DOHH2 (cell line): ENCODE data around the gene OSBPL3.

Experiments used
- H3F3A ChIP-seq: fragments of 200-600 bp; sonication (generic), shearing (Covaris generic); 2 replicates; pipeline ENCODE4 v1.6.0; 2016; ENCODE audit warnings: antibody characterized with exemption, mild to moderate bottlenecking; ENCODE audit not compliant: control insufficient read depth, insufficient read depth
- H3K27ac ChIP-seq: fragments of 200-600 bp; sonication (generic); 2 replicates; pipeline ENCODE4 v1.5.1; 2014; ENCODE audit warnings: low read depth, mild to moderate bottlenecking, low read length, moderate library complexity
- H3K27me3 ChIP-seq: fragments of 200-600 bp; sonication (generic); 2 replicates; pipeline ENCODE4 v1.6.1; 2014; ENCODE audit warnings: mild to moderate bottlenecking, low read length, mixed read lengths; ENCODE audit not compliant: control insufficient read depth
- H3K36me3 ChIP-seq: fragments of 200-600 bp; sonication (generic); 2 replicates; pipeline ENCODE4 v1.6.1; 2014; ENCODE audit warnings: mild to moderate bottlenecking, low read length, moderate library complexity, mixed read lengths; ENCODE audit not compliant: control insufficient read depth
- H3K4me1 ChIP-seq: fragments of 200-600 bp; sonication (generic); 2 replicates; pipeline ENCODE4 v1.6.1; 2014; ENCODE audit warnings: mild to moderate bottlenecking, low read length, mixed read lengths; ENCODE audit not compliant: control insufficient read depth
- H3K4me2 ChIP-seq: fragments of 200-600 bp; sonication (generic); 2 replicates; pipeline ENCODE4 v1.6.0; 2014; ENCODE audit warnings: mild to moderate bottlenecking, low read length, moderate library complexity
- H3K4me3 ChIP-seq: fragments of 200-600 bp; sonication (generic); 2 replicates; pipeline ENCODE4 v1.5.1; 2014; ENCODE audit warnings: mild to moderate bottlenecking, low read length, mixed read lengths
- H3K79me2 ChIP-seq: fragments of 200-600 bp; sonication (generic); 2 replicates; pipeline ENCODE4 v1.6.1; 2014; ENCODE audit warnings: mild to moderate bottlenecking, low read length, mixed read lengths; ENCODE audit not compliant: control insufficient read depth
- H3K9me2 ChIP-seq: fragments of 200-600 bp; sonication (generic); replicated peaks from 2 replicates; pipeline ENCODE4 v1.6.1; 2014; ENCODE audit warnings: mild to moderate bottlenecking, low read length, mixed read lengths; ENCODE audit not compliant: control insufficient read depth
- H3K9me3 ChIP-seq: fragments of 200-600 bp; sonication (generic); 2 replicates; pipeline ENCODE4 v1.6.1; 2014; ENCODE audit warnings: antibody characterized with exemption, low read length, mixed read lengths; ENCODE audit not compliant: control insufficient read depth, insufficient read depth
- H4K20me1 ChIP-seq: fragments of 200-600 bp; sonication (generic); 2 replicates; pipeline ENCODE4 v1.6.0; 2014; ENCODE audit warnings: low read depth, mild to moderate bottlenecking, antibody characterized with exemption, low read length, moderate library complexity; ENCODE audit not compliant: control insufficient read depth, insufficient read depth
- CTCF ChIP-seq: fragments of 200-600 bp; sonication (generic); IDR thresholded peaks from one replicate; pipeline ENCODE4 v1.5.1; 2014; ENCODE audit warnings: antibody characterized with exemption, mild to moderate bottlenecking, low read depth, low read length; ENCODE audit not compliant: poor library complexity, severe bottlenecking
- EZH2phosphoT487 ChIP-seq: fragments of 200-600 bp; sonication (generic); IDR thresholded peaks from 2 replicates; pipeline ENCODE4 v1.6.1; 2017; ENCODE audit warnings: borderline replicate concordance, mild to moderate bottlenecking, antibody characterized with exemption, low read length, moderate library complexity, mixed read lengths

The OSBPL3 gene

DNA sequence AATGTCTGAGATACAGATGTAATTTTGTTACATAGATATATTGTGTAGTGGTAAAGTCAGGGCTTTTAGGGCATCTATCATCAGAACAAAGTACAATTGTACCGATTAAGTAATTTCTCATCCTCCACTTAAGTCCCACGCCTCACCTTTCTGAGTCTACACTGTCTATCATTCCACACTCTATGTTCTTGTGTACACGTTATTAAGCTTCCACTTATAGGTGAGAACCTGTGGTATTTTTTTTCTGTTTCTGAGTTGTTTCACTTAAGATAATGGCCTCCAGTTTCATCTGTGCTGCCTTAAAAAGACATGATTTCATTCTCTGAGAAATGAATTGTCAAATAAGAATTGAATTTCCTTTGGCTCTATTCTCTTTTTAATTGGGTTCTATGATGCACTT lies 15.5 kb upstream of the OSBPL3 start:
- H3K79me2 ChIP-seq: no peaks in the 10 kb centered on the region
- H3F3A ChIP-seq: no peaks in the 10 kb centered on the region
- no peaks in the 10 kb centered on the region for H3K9me3 ChIP-seq
- no peak overlapping the region for H3K27ac ChIP-seq
- H3K27me3 ChIP-seq: no peaks in the 10 kb centered on the region
- H4K20me1 ChIP-seq: no peaks in the 10 kb centered on the region
- no peak overlapping the region for H3K4me2 ChIP-seq
- H3K9me2 ChIP-seq: no peaks in the 10 kb centered on the region
- TF ChIP-seq CTCF (no peak), EZH2phosphoT487 (no peak)
- H3K4me3 ChIP-seq: no peak overlapping the region
- H3K36me3 ChIP-seq: no peaks in the 10 kb centered on the region
- H3K4me1 ChIP-seq: no peaks in the 10 kb centered on the region

GRCh38 chr7:24992314-24992713 lies 12.3 kb upstream of the OSBPL3 start:
- H3K27me3 ChIP-seq: no peaks in the 10 kb centered on the region

DNA sequence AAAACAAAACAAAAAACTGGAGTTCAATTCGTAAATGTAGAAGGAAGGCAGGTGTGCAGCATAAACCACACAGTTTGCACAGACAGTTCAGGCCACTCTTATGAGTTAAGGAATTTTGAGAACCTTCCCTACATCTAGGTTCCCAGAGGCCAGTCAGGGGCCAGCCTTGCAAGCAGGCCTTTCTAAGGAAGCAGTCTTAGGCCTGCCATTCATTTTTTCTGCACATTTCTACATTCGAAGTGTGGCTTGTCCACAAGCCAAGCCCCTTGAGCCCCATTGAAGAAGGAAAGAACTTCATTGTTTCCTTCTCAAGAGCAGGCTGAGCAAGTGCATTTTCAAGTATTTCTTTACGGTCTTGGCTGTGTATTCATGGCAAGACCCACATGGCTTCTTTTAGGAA lies 11.4 kb upstream of the OSBPL3 start:
- no peaks in the 10 kb centered on the region for H3K4me1 ChIP-seq
- no peak overlapping the region for H3K4me2 ChIP-seq
- no peaks in the 10 kb centered on the region for H3K9me3 ChIP-seq
- no peaks in the 10 kb centered on the region for H3K79me2 ChIP-seq
- H3K36me3 ChIP-seq: no peaks in the 10 kb centered on the region
- H3K9me2 ChIP-seq: no peaks in the 10 kb centered on the region
- no peak overlapping the region for H3K4me3 ChIP-seq
- no peak overlapping the region for H3K27ac ChIP-seq
- no peaks in the 10 kb centered on the region for H4K20me1 ChIP-seq
- no peaks in the 10 kb centered on the region for H3K27me3 ChIP-seq
- TF ChIP-seq CTCF (no peak), EZH2phosphoT487 (no peak)
- H3F3A ChIP-seq: no peaks in the 10 kb centered on the region

More at GRCh38 chr7:24992314-24992713, 12.3 kb upstream of the OSBPL3 start:
- Histone ChIP-seq H3K79me2 (no peaks in the 10 kb centered on the region), H3K9me3 (no peaks in the 10 kb centered on the region), H3K9me2 (no peaks in the 10 kb centered on the region), H4K20me1 (no peaks in the 10 kb centered on the region), H3K4me3 (no peak overlapping the region), H3K27ac (no peak overlapping the region), H3K36me3 (no peaks in the 10 kb centered on the region), H3K4me1 (no peaks in the 10 kb centered on the region), H3F3A (no peaks in the 10 kb centered on the region), H3K4me2 (no peak overlapping the region)
- TF ChIP-seq EZH2phosphoT487: no peak
- TF ChIP-seq CTCF: no peak
